ENCODE results near the gene PHACTR3.

- TF ChIP-seq CTCF (IDR thresholded peaks at IDR 0.05; ENCODE audit: low read depth, low read length, poor library complexity, severe bottlenecking) (no peak), EZH2phosphoT487 (IDR thresholded peaks at IDR 0.05; ENCODE audit: borderline replicate concordance, low read length) (no peak)
These were observed 75.9 kb downstream of the PHACTR3 start for GRCh38 chr20:59680148-59680650.
